ENCODE measurements around the gene RGS16.

DNA sequence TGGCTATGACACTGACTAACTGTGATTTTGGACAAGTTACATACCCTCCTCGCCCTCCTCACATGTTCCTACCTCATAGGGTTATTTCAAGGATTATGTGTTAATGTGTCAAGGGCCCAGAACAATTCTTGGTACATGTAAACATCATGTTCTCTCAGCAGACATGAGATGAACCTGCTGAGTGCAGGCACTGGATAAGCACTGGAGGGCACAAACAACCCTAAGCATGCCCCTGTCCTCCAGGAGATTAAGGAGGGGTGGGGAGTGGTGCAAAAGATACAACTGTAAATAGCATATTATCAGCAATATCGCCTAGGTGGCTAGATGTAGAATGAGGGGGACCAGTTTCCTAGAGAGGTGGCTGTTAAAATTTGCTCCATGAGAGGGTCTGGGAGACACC lies 17.7 kb upstream of the RGS16 start:
- TF ChIP-seq, protein P1, sequence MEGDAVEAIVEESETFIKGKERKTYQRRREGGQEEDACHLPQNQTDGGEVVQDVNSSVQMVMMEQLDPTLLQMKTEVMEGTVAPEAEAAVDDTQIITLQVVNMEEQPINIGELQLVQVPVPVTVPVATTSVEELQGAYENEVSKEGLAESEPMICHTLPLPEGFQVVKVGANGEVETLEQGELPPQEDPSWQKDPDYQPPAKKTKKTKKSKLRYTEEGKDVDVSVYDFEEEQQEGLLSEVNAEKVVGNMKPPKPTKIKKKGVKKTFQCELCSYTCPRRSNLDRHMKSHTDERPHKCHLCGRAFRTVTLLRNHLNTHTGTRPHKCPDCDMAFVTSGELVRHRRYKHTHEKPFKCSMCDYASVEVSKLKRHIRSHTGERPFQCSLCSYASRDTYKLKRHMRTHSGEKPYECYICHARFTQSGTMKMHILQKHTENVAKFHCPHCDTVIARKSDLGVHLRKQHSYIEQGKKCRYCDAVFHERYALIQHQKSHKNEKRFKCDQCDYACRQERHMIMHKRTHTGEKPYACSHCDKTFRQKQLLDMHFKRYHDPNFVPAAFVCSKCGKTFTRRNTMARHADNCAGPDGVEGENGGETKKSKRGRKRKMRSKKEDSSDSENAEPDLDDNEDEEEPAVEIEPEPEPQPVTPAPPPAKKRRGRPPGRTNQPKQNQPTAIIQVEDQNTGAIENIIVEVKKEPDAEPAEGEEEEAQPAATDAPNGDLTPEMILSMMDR (conservative IDR thresholded peaks at IDR 0.05; ENCODE audit: low read length) = no peak
- no peak for TF ChIP-seq EZH2phosphoT487 (IDR thresholded peaks at IDR 0.05; ENCODE audit: borderline replicate concordance, low read depth, low read length)

All from OCI-LY7 (cell line).